ENCODE measurements around the gene TAX1BP3. TPM values are rescaled to one million over a fixed set of nuclear protein-coding genes. Genes with fewer than 3 reads are reported as not detected.

Gene TAX1BP3
- polyA plus RNA-seq, 2 of the 4 experiments (the other 2 are of a cell fraction), result 122 to 233 TPM

DNA sequence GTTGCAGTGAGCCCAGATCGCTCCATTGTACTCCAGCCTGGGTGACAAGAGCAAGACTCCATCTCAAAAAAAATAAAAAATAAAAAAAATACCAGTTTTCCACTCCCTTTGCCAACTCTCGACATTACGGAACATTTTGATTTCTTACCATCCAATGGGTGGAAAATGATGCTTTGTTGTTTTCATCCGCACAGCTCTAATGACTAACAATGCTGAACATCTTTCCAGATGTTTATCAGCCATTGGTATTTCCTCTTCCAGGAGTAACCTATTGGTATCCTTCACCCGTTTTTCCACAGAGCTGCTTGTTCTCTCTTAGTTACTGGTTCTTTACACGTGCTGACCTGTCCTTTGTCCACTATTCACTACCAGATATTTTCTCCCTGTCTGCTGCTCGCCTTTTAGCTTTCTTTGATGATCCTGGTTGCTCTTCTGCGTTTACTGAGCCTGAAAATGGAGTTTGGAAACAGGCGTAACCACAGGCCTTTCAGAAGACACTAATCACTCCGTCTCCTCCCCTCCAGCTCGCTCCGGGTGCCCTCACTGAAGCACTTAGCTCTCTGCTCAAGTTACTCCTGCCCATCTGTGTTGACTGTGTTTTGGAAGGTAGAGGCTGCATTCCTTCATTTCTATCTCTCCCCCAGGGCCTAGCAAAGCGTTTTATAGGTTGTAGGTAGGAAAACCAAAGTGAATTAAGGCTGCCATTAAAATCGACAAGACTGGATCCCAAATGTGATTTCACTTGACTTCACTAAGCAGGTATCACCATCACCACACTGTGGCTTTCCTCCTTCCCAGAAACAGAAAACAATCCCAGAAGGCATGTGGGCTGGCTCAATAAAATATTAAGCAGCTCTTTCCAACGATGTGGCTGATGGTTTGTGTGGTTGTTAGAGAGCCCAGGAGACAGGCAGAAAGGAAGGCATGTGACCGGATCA, 41.3 kb downstream of the TAX1BP3 start:
- no peak for ATAC-seq
- no peaks in the 10 kb centered on the region for H3K4me1 ChIP-seq
- no peak for TF ChIP-seq HEYL (CRISPR knock-in tag; IDR thresholded peaks at IDR 0.05)
- TF ChIP-seq POLR2A (IDR thresholded peaks at IDR 0.05; ENCODE audit: low read length), result no peak
- 89% methylated on average over 16 of the region's 16 CpGs for WGBS (ENCODE audit: missing lambda C conversion rate)
- no peak for FAIRE-seq
- no peaks in the 10 kb centered on the region for H3K9me3 ChIP-seq
- H3K4me2 ChIP-seq, result no peak overlapping the region
- CTCF ChIA-PET, result interaction anchor here (1.9 to 2.4 kb wide), 4 partner anchors 9 to 578 kb away, joined by 5 to 11 read pairs (median 7); no protein-coding TSS in a partner anchor
- H3K27ac ChIP-seq, result no peak overlapping the region
- DNase-seq (ENCODE audit: low read depth in 1 of 2, low spot score in 1 of 2), result no peak
- no peak overlapping the region for H3K4me3 ChIP-seq
- POLR2A ChIA-PET, result interaction anchor here (1.6 kb wide), 1 partner anchor 9 kb away, joined by 5 read pairs; the partner anchor contains the start of genes CTNS and SHPK

DNA sequence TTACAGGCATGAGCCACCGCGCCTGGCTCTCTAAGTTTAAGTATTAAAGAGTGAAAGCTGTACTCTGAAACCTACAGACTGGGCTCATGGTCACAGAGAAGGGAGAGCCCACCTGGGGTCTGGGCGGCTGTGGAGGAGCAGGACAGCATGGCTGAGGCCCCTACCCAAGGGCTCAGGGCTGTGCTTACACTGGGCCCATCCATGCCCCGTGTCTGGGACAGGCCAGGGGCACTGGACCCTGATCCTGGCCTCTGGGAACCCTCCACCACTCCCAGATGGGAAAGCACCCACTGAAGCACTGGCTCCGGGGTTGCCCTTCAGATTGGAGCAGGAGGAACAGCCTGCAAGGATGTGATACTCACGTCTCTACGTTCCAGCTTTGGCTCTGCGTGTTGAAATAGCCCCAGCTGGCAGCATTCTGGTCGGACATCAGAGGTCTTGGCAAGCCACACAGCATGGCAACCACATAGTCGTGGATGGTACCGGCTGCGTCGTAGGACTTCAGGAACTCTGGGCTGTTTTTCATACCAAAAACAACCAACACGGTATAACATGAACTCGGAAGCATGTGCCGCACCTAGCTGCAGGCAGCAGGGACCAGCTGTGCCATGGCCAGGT, 45.3 kb downstream of the TAX1BP3 start:
- Histone ChIP-seq H3K9me3 (no peaks in the 10 kb centered on the region), H3K4me1 (no peaks in the 10 kb centered on the region), H3K27ac (no peak overlapping the region), H3K4me3 (no peak overlapping the region), H3K4me2 (no peak overlapping the region)
- FAIRE-seq (no peak), ATAC-seq (no peak; a peak in 1 of 6 replicates), DNase-seq (ENCODE audit: low read depth in 1 of 2, low spot score in 1 of 2) (no peak)
- 93% methylated on average over 16 of the region's 16 CpGs for WGBS (ENCODE audit: missing lambda C conversion rate)
- no peak for TF ChIP-seq ZNF302 (CRISPR knock-in tag; IDR thresholded peaks at IDR 0.05)
- POLR2A ChIA-PET, result interaction anchor here (1.2 kb wide), 1 partner anchor 13 kb away, joined by 3 read pairs; the partner anchor contains the start of genes CTNS and SHPK
- CTCF ChIA-PET, result interaction anchor here (1.1 to 3.3 kb wide), 5 partner anchors 8 to 46 kb away, joined by 3 to 20 read pairs (median 4); partner anchors contain the start of gene TRPV1

DNA sequence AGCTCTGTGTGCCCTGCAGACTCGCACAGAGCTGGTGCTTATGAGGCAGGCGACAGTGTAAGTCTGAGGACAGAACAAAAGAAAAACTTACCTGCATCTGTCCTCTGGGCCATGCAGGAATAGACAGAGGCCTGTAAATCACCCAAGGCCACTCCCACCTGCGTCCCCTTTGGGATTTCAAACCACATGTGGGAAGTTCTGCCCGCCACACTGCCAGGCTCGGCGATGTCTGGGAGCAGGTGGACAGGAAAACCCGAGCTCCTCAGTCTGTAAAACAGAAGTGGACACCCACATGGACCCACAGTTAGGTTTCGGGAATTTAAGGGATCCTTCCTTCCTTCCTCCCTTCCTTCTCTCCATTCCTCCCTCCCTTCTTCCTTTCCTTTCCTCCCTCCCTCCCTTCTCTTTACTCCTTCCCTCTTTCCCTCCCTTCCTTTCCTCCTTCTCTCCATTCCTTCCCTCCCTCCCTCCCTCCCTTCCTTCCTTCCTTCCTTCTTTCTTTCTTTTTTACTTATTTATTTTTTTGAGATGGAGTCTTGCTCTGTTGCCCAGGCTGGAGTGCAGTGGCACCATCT, 47.1 kb downstream of the TAX1BP3 start:
- DNase-seq (ENCODE audit: low read depth in 1 of 2, low spot score in 1 of 2), result no peak
- Histone ChIP-seq H3K4me1 (no peaks in the 10 kb centered on the region), H3K4me2 (no peak overlapping the region), H3K4me3 (no peak overlapping the region), H3K9me3 (no peaks in the 10 kb centered on the region), H3K27ac (no peak overlapping the region)
- POLR2A ChIA-PET, result no interaction called here
- CTCF ChIA-PET, result interaction anchor here (1.6 to 3.3 kb wide), 3 partner anchors 10 to 20 kb away, joined by 5 to 20 read pairs (median 6); partner anchors contain the start of genes CTNS and SHPK
- no peak for TF ChIP-seq JUN (IDR thresholded peaks at IDR 0.05)
- no peak for TF ChIP-seq SREBF2 (IDR thresholded peaks at IDR 0.05)
- no peak for TF ChIP-seq EHF (CRISPR knock-in tag; IDR thresholded peaks at IDR 0.05)
- TF ChIP-seq MAFK (IDR thresholded peaks at IDR 0.05; ENCODE audit: partially characterized antibody), result no peak
- TF ChIP-seq CHD4 (IDR thresholded peaks at IDR 0.05; ENCODE audit: borderline replicate concordance), result no peak
- TF ChIP-seq ZNF302 (CRISPR knock-in tag; IDR thresholded peaks at IDR 0.05), result no peak
- TF ChIP-seq, protein P1, sequence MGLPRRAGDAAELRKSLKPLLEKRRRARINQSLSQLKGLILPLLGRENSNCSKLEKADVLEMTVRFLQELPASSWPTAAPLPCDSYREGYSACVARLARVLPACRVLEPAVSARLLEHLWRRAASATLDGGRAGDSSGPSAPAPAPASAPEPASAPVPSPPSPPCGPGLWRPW (IDR thresholded peaks at IDR 0.05), result no peak
- WGBS (ENCODE audit: missing lambda C conversion rate), result 96% methylated on average over 8 of the region's 8 CpGs
- no peak for FAIRE-seq
- ATAC-seq, result no peak

DNA sequence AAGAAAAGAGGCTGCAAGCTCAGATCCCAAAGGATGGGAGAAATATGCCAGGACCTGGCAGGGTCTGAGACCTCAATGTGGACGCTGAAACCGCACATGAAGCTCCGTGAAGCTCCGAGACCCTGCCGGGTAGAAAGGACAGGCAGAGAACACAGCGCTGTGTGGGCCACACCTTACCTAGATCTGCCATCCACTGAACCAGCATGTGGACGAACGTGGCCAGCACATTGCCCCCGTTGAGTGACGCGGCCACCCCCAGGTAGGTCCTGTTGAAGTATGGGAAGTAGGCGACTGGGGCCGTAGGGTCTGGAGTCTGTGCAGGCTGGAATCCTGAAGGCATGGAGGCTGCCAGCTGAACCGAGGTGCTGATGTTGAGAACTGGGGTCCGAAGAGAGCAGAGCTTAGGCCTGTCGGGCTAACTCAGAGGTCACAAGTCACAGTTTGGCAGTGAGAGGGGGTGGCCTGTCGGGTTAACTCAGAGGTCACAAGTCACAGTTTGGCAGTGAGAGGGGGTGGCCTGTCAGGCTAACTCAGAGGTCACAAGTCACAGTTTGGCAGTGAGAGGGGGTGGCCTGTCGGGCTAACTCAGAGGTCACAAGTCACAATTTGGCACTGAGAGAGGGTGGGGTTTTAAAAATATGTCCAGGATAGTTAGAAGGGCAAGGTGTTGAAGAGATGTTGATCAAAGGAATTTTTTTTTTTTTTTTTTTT, 53.1 kb downstream of the TAX1BP3 start:
- TF ChIP-seq, protein P2, sequence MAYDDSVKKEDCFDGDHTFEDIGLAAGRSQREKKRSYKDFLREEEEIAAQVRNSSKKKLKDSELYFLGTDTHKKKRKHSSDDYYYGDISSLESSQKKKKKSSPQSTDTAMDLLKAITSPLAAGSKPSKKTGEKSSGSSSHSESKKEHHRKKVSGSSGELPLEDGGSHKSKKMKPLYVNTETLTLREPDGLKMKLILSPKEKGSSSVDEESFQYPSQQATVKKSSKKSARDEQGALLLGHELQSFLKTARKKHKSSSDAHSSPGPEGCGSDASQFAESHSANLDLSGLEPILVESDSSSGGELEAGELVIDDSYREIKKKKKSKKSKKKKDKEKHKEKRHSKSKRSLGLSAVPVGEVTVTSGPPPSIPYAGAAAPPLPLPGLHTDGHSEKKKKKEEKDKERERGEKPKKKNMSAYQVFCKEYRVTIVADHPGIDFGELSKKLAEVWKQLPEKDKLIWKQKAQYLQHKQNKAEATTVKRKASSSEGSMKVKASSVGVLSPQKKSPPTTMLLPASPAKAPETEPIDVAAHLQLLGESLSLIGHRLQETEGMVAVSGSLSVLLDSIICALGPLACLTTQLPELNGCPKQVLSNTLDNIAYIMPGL (CRISPR knock-in tag; IDR thresholded peaks at IDR 0.05; ENCODE audit: borderline replicate concordance), result no peak
- TF ChIP-seq ZC3H11A (IDR thresholded peaks at IDR 0.05) (no peak), KDM1A (IDR thresholded peaks at IDR 0.05; ENCODE audit: low read depth) (no peak), RFX5 (IDR thresholded peaks at IDR 0.05) (no peak), ZNF302 (CRISPR knock-in tag; IDR thresholded peaks at IDR 0.05) (no peak), NPAS2 (CRISPR knock-in tag; IDR thresholded peaks at IDR 0.05; ENCODE audit: borderline replicate concordance) (no peak), CHD2 (IDR thresholded peaks at IDR 0.05; ENCODE audit: low read length, partially characterized antibody) (no peak), FOSB (CRISPR knock-in tag; IDR thresholded peaks at IDR 0.05) (no peak), MAZ (IDR thresholded peaks at IDR 0.05; ENCODE audit: borderline replicate concordance, low read depth, low read length) (no peak), CBX8 (IDR thresholded peaks at IDR 0.05) (no peak), EHF (CRISPR knock-in tag; IDR thresholded peaks at IDR 0.05) (no peak)
- TF ChIP-seq, protein P3, sequence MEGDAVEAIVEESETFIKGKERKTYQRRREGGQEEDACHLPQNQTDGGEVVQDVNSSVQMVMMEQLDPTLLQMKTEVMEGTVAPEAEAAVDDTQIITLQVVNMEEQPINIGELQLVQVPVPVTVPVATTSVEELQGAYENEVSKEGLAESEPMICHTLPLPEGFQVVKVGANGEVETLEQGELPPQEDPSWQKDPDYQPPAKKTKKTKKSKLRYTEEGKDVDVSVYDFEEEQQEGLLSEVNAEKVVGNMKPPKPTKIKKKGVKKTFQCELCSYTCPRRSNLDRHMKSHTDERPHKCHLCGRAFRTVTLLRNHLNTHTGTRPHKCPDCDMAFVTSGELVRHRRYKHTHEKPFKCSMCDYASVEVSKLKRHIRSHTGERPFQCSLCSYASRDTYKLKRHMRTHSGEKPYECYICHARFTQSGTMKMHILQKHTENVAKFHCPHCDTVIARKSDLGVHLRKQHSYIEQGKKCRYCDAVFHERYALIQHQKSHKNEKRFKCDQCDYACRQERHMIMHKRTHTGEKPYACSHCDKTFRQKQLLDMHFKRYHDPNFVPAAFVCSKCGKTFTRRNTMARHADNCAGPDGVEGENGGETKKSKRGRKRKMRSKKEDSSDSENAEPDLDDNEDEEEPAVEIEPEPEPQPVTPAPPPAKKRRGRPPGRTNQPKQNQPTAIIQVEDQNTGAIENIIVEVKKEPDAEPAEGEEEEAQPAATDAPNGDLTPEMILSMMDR (IDR thresholded peaks at IDR 0.05), result no peak
- TF ChIP-seq, protein P1 (IDR thresholded peaks at IDR 0.05), result no peak

More for the DNA sequence above, 53.1 kb downstream of the TAX1BP3 start:
- Histone ChIP-seq H3K4me2 (no peak overlapping the region), H3K4me3 (no peak overlapping the region), H3K4me1 (no peaks in the 10 kb centered on the region), H3K9me3 (no peaks in the 10 kb centered on the region), H3K27ac (no peak overlapping the region)
- WGBS (ENCODE audit: missing lambda C conversion rate), result 94% methylated on average over 18 of the region's 18 CpGs
- CTCF ChIA-PET, result interaction anchor here (0.6 to 2.6 kb wide), 6 partner anchors 13 to 80 kb away, joined by 3 to 13 read pairs (median 3); no protein-coding TSS in a partner anchor
- ATAC-seq (no peak), FAIRE-seq (no peak), DNase-seq (ENCODE audit: low read depth in 1 of 2, low spot score in 1 of 2) (no peak)
- POLR2A ChIA-PET, result no interaction called here

Measured in A549 (cell line).